ENCODE data around the gene TCL1A. TPM values are rescaled to one million over a fixed set of nuclear protein-coding genes. Genes with fewer than 3 reads are reported as not detected.

The TCL1A gene
- total and polyA plus RNA-seq, 9 of the 15 experiments (the other 6 are each of a cell fraction or from before 2014, with no cell fraction given) = 0.10 to 0.11 TPM; not detected in 7

GRCh38 chr14:95695913-95696312 is 18.0 kb downstream of the TCL1A start (continued):
- no peak for TF ChIP-seq ZNF518B (CRISPR knock-in tag; IDR thresholded peaks at IDR 0.05)
- no peak for TF ChIP-seq PATZ1 (CRISPR knock-in tag; IDR thresholded peaks at IDR 0.05; ENCODE audit: borderline replicate concordance)
- TF ChIP-seq MEF2D (tag; conservative IDR thresholded peaks at IDR 0.05; ENCODE audit: low read depth) = no peak

GRCh38 chr14:95695051-95695450 is 18.9 kb downstream of the TCL1A start:
- BruUV-seq (replicated peaks) = no TSS peak
- Histone ChIP-seq H3K9me1 (ENCODE audit: control insufficient read depth, insufficient read depth, low read length) (no peaks in the 10 kb centered on the region), H3K27me3 (ENCODE audit: control insufficient read depth in 2 of 2, insufficient read depth in 2 of 2, low read length in 2 of 2) (peaks cover 0 to 36% of the 10 kb centered on the region in 2 experiments; a peak in 3 of 5 replicates), H3K4me1 (replicated peaks in 1 of 2; ENCODE audit: control insufficient read depth in 2 of 2, insufficient read depth in 2 of 2, low read length in 2 of 2) (no peaks in the 10 kb centered on the region), H3K9ac (ENCODE audit: insufficient read depth in 1 of 2, low read depth in 2 of 2, low read length in 2 of 2) (no peak overlapping the region), H3K4me3 (no peak overlapping the region), H4K20me1 (replicated peaks; ENCODE audit: control insufficient read depth, insufficient read depth, low read length) (no peaks in the 10 kb centered on the region), H3K79me2 (ENCODE audit: control insufficient read depth, insufficient read depth, low read length) (no peaks in the 10 kb centered on the region), H3K36me3 (ENCODE audit: control insufficient read depth, insufficient read depth, low read length) (no peaks in the 10 kb centered on the region), H3K4me2 (ENCODE audit: insufficient read depth, low read length) (no peak overlapping the region), H3K27ac (ENCODE audit: extremely low read depth, low read depth, low read length) (no peak overlapping the region), H3K9me3 (replicated peaks; ENCODE audit: control insufficient read depth, insufficient read depth, low read depth, low read length) (no peaks in the 10 kb centered on the region), H2AFZ (ENCODE audit: low read depth, low read length) (no peak overlapping the region)
- ChIA-PET POLR2A (interaction anchor here (0.6 kb wide), 1 partner anchor 542 kb away, joined by 3 read pairs; no protein-coding TSS in a partner anchor), CTCF (ENCODE audit: low intra/inter-chr PET ratio) (no interaction called here)
- WGBS (ENCODE audit: insufficient coverage, low coverage, missing lambda C conversion rate) = 0% methylated on average over 4 of the region's 5 CpGs
- intact Hi-C loops (cut with micrococcal nuclease) (no loop called here), in situ Hi-C loops (cut with MboI) (no loop called here)
- DNase-seq (ENCODE audit: extremely low read depth in 1 of 4, low spot score in 3 of 4) (no peak), ATAC-seq (no peak), FAIRE-seq (no peak)
- TF ChIP-seq MYC (IDR thresholded peaks at IDR 0.05; ENCODE audit: low read depth, low read length) (no peak), MYC (CRISPR knock-in tag; IDR thresholded peaks at IDR 0.05; ENCODE audit: borderline replicate concordance, low read depth) (no peak), PTRF (tag; IDR thresholded peaks at IDR 0.05) (no peak), POLR2AphosphoS2 (IDR thresholded peaks at IDR 0.05; ENCODE audit: low read length) (no peak), ZNF609 (CRISPR knock-in tag; IDR thresholded peaks at IDR 0.05; ENCODE audit: borderline replicate concordance) (no peak), STAT5B (CRISPR knock-in tag; IDR thresholded peaks at IDR 0.05) (no peak), HEY1 (CRISPR knock-in tag; IDR thresholded peaks at IDR 0.05; ENCODE audit: borderline replicate concordance) (no peak)
